K562 (cell line): ENCODE data around the gene WDR93. TPM values are rescaled to one million over a fixed set of nuclear protein-coding genes. Genes with fewer than 3 reads are reported as not detected.

Experiments
- ATAC-seq: fragments of 200-7000 bp; cut with Tn5 transposase; 3 replicates; pipeline ENCODE4 v1.9.1; 2020; ENCODE audit warnings: moderate library complexity
- BruUV-seq: library from RNA; stranded (reverse); fragments of 400-500 nt; replicated peaks from 2 replicates; lab custom pipeline; 2021; lab: Mats Ljungman, UMichigan
- CTCF ChIA-PET: fragments of 300-600 bp; formaldehyde crosslinking; extraction: SDS; loops from one replicate; lab custom pipeline; 2021; ENCODE audit warnings: low intra/inter-chr PET ratio; lab: Yijun Ruan, JAX
- POLR2A ChIA-PET: fragments of 300-600, 350-650 bp; sonication (Branson Sonifier 250); formaldehyde crosslinking; extraction: SDS; loops from one replicate; lab custom pipeline; 2021; ENCODE audit warnings: antibody characterized with exemption, inconsistent platforms; lab: Yijun Ruan, JAX
- DNase-seq, 4 experiments: peaks; one replicate each; pipeline versions ENCODE4 v3.0.0 to v3.0.0-alpha.2; 2011 to 2018; ENCODE audit warnings: low spot score in 3 of 4, mixed read lengths in 3 of 4; ENCODE audit errors: extremely low read depth in 1 of 4
- FAIRE-seq: peaks from 2 replicates; lab custom pipeline; 2011; peaks lifted over from hg19 to GRCh38; lab: Jason Lieb, UNC
- H2AFZ ChIP-seq: 2 replicates; pipeline ENCODE4 v1.6.0; 2011; ENCODE audit warnings: low read depth, low read length, control low read depth, inconsistent platforms
- H3K27ac ChIP-seq: fragments of 200-600 bp; 3 replicates; pipeline ENCODE4 v1.8.0; 2011; ENCODE audit warnings: low read depth, mild to moderate bottlenecking, control low read depth, inconsistent platforms, low read length, moderate library complexity, mixed read lengths; ENCODE audit errors: extremely low read depth
- H3K27me3 ChIP-seq, 2 experiments: fragments of 300-600 bp in 1 of 2; 2 replicates in 1 of 2; 3 replicates in 1 of 2; pipeline versions ENCODE4 v1.6.0 to v1.8.0; 2011; ENCODE audit warnings: inconsistent platforms in 2 of 2, low read length in 2 of 2, mild to moderate bottlenecking in 1 of 2, mixed read lengths in 1 of 2, moderate library complexity in 1 of 2; ENCODE audit not compliant: control insufficient read depth in 2 of 2, insufficient read depth in 2 of 2
- H3K36me3 ChIP-seq: fragments of 300-600 bp; 3 replicates; pipeline ENCODE4 v1.8.0; 2011; ENCODE audit warnings: mild to moderate bottlenecking, low read length, inconsistent platforms; ENCODE audit not compliant: control insufficient read depth, insufficient read depth
- H3K4me1 ChIP-seq, 2 experiments: fragments of 200-600 bp in 1 of 2; replicated peaks in 1 of 2; 2 replicates in 1 of 2; 3 replicates in 1 of 2; pipeline versions ENCODE4 v1.5.1 to v1.8.0; 2011; ENCODE audit warnings: inconsistent platforms in 2 of 2, low read length in 2 of 2, mild to moderate bottlenecking in 1 of 2, mixed read lengths in 1 of 2, moderate library complexity in 1 of 2; ENCODE audit not compliant: control insufficient read depth in 2 of 2, insufficient read depth in 2 of 2
- H3K4me2 ChIP-seq: 2 replicates; pipeline ENCODE4 v1.6.1; 2011; ENCODE audit warnings: low read length, control low read depth, inconsistent platforms, mixed read lengths; ENCODE audit not compliant: insufficient read depth
- H3K4me3 ChIP-seq: fragments of 200-600 bp; sonication (generic), shearing (Covaris generic); 2 replicates; pipeline ENCODE4 v1.5.1; 2016; ENCODE audit warnings: control low read depth, inconsistent platforms
- H3K79me2 ChIP-seq: fragments of 200-600 bp; 3 replicates; pipeline ENCODE4 v1.8.0; 2011; ENCODE audit warnings: low read length, inconsistent platforms; ENCODE audit not compliant: control insufficient read depth, insufficient read depth
- H3K9ac ChIP-seq, 2 experiments: 2 replicates each; pipeline versions ENCODE4 v1.6.0 to v1.6.1; 2011; ENCODE audit warnings: low read depth in 2 of 2, low read length in 2 of 2, control low read depth in 1 of 2, inconsistent platforms in 1 of 2, mild to moderate bottlenecking in 1 of 2, mixed read lengths in 1 of 2; ENCODE audit not compliant: insufficient read depth in 1 of 2
- H3K9me1 ChIP-seq: one replicate; pipeline ENCODE4 v1.6.0; 2011; ENCODE audit warnings: inconsistent platforms, mild to moderate bottlenecking, low read length, moderate library complexity; ENCODE audit not compliant: control insufficient read depth, insufficient read depth
- H3K9me3 ChIP-seq: replicated peaks from 2 replicates; pipeline ENCODE4 v1.5.1; 2011; ENCODE audit warnings: low read depth, low read length, inconsistent platforms; ENCODE audit not compliant: control insufficient read depth, insufficient read depth
- H4K20me1 ChIP-seq: replicated peaks from 2 replicates; pipeline ENCODE4 v1.6.1; 2011; ENCODE audit warnings: low read length, inconsistent platforms, mixed read lengths; ENCODE audit not compliant: control insufficient read depth, insufficient read depth
- ADNP ChIP-seq: fragments of 200-800 bp; sonication (Bioruptor generic); IDR thresholded peaks from 2 replicates; pipeline ENCODE4 v1.6.1; 2016; ENCODE audit warnings: missing genetic modification characterization, missing compliant biosample characterization
- GABPA ChIP-seq: fragments of 200-800 bp; sonication (Bioruptor generic); conservative IDR thresholded peaks from 2 replicates; pipeline ENCODE4 v1.6.1; 2016; ENCODE audit warnings: low read depth, missing genetic modification characterization, missing compliant biosample characterization
- HMG20A ChIP-seq: fragments of 450-650 bp; formaldehyde crosslinking; conservative IDR thresholded peaks from 2 replicates; pipeline ENCODE4 v1.4.0; 2020; ENCODE audit warnings: mild to moderate bottlenecking, mixed read lengths
- MAFK ChIP-seq: IDR thresholded peaks from 2 replicates; pipeline ENCODE4 v1.6.1; 2011; ENCODE audit warnings: low read length, improper control_type of control experiment
- NUFIP1 ChIP-seq: fragments of 450-650 bp; IDR thresholded peaks from 2 replicates; pipeline ENCODE4 v1.6.1; 2018; ENCODE audit not compliant: partially characterized antibody
- PPARD ChIP-seq: fragments of 250-450 bp; sonication (Bioruptor Pico); IDR thresholded peaks from 2 replicates; pipeline ENCODE4 v1.8.0; 2022; ENCODE audit warnings: inconsistent platforms, mild to moderate bottlenecking, moderate library complexity
- SMAD1 ChIP-seq: fragments of 150-350 bp; IDR thresholded peaks from 2 replicates; pipeline ENCODE4 v1.6.1; 2014; ENCODE audit warnings: low read length, low read depth; ENCODE audit not compliant: partially characterized antibody
- THAP12 ChIP-seq: fragments of 250-450 bp; sonication (Bioruptor Pico); IDR thresholded peaks from 2 replicates; pipeline ENCODE4 v1.9.0; 2021; ENCODE audit warnings: mild to moderate bottlenecking, inconsistent platforms
- ZSCAN32 ChIP-seq: fragments of 450-650 bp; formaldehyde crosslinking; IDR thresholded peaks from 2 replicates; pipeline ENCODE4 v1.4.0; 2020; ENCODE audit warnings: mild to moderate bottlenecking, moderate library complexity
- WGBS: fragments of 100-300 bp; shearing (Covaris generic); methylation state at CpG from one replicate; pipeline ENCODE4 v1.1.6; 2016; ENCODE audit warnings: low coverage, mixed read lengths; ENCODE audit not compliant: insufficient coverage; ENCODE audit errors: missing lambda C conversion rate; 5-methylcytosine and 5-hydroxymethylcytosine counted together
- in situ Hi-C: fragments of 300-500 bp; cut with MboI; formaldehyde crosslinking; loops from 4 replicates; pipeline ENCODE4 v1.15.0; 2018; ENCODE audit warnings: inconsistent platforms, mixed read lengths
- intact Hi-C: fragments of 100-400 bp; cut with micrococcal nuclease; formaldehyde crosslinking; loops from 2 replicates; pipeline ENCODE4 v1.14.2; 2022
- polyA plus RNA-seq, 8 experiments: library from polyadenylated mRNA; depleted of rRNA in 4 of 8; stranded (reverse) in 5 of 8; unstranded in 3 of 8; fragments of >200 nt; fragmentation: Nextera tagmentation in 2 of 8; fragmentation: Illumina TruSeq in 1 of 8; extraction: Ambion mirVana in 2 of 8; extraction: Trizol in 1 of 8; gene quantifications; 2 replicates each; pipeline versions ENCODE4 v1.2.1 to v1.2.3, GENCODE V29; 2011 to 2014; ENCODE audit warnings: inconsistent platforms in 1 of 8, missing spikeins in 1 of 8
- total RNA-seq, 7 experiments: library from RNA; depleted of rRNA in 6 of 7; stranded (reverse); fragments of >200 nt in 6 of 7; fragmentation: Illumina TruSeq in 2 of 7; extraction: Trizol in 2 of 7; gene quantifications; 2 replicates each; pipeline versions ENCODE4 v1.2.1 to v1.2.3, GENCODE V29; 2011 to 2021; ENCODE audit warnings: low replicate concordance in 1 of 7
- TF ChIP-seq, protein P1 (sequence below): fragments of 250-450 bp; sonication (Bioruptor Pico); IDR thresholded peaks from 2 replicates; pipeline ENCODE4 v1.4.0; 2020; ENCODE audit warnings: mild to moderate bottlenecking, moderate library complexity
- TF ChIP-seq, protein P2 (sequence below): fragments of 250-450 bp; sonication (Bioruptor Pico); IDR thresholded peaks from 2 replicates; pipeline ENCODE4 v1.5.0; 2021; ENCODE audit warnings: mild to moderate bottlenecking, moderate library complexity

Gene WDR93
- total and polyA plus RNA-seq, 9 of the 15 experiments (the other 6 are each of a cell fraction or from before 2014, with no cell fraction given): not detected

DNA sequence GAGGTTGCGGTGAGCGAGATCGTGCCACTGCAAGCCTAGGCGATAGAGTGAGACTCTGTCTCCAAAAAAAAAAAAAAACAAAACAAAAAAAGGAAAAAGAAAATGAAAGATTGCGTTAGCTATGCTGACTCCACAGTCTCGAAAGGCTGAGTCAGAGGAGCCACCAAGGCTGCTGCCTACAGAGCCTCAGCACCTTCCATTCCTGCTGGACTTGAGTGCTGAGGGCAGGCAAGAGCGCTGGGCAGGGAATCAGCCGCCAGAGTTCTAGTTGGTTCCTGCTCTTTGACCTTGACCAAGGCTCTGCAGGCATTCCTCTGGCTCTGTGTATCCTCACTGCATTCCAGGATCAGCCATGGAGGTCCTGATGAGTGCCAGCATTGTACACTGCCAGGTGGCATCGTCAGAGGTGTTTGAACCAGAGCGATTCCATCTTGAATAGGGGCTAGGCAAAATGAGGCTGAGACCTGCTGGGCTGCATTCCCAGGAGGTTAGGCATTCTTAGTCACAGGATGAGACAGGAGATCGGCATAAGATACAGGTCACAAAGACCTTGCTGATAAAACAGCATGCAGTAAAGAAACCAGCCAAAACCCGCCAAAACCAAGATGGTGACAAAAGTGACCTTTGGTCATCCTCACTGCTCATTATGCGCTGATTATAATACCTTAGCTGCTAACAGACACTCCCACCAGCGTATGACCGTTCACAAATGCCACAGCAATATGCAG, 91.4 kb downstream of the WDR93 start:
- H3K4me2 ChIP-seq: peak overlapping the region; percentile 73
- H3K9ac ChIP-seq: peak overlapping the region; percentile 23 to 45; a peak in 3 of 4 replicates
- BruUV-seq: no TSS peak
- POLR2A ChIA-PET: interaction anchor here (0.5 to 1.7 kb wide), 6 partner anchors 12 to 194 kb away, joined by 3 to 5 read pairs (median 4); partner anchors contain the start of genes ANPEP and AP3S2
- H3K27me3 ChIP-seq: no peaks in the 10 kb centered on the region
- 39% methylated on average over 14 of the region's 15 CpGs for WGBS
- no peaks in the 10 kb centered on the region for H4K20me1 ChIP-seq
- no peak overlapping the region for H3K4me3 ChIP-seq
- peaks cover 37 to 43% of the 10 kb centered on the region in 2 experiments for H3K4me1 ChIP-seq
- no peaks in the 10 kb centered on the region for H3K36me3 ChIP-seq
- H3K79me2 ChIP-seq: no peaks in the 10 kb centered on the region
- intact Hi-C loops: loop anchor here (2.0 kb wide), 1 partner anchor 33 kb away; the partner anchor contains the start of gene ANPEP
- DNase-seq: peak in 1 of 4 experiments; percentile 58
- no peaks in the 10 kb centered on the region for H3K9me1 ChIP-seq
- H2AFZ ChIP-seq: peak overlapping the region; percentile 86
- H3K27ac ChIP-seq: peak overlapping the region; percentile 77
- H3K9me3 ChIP-seq: no peaks in the 10 kb centered on the region
- CTCF ChIA-PET: no interaction called here
- FAIRE-seq: peak; percentile 78
- in situ Hi-C loops: loop anchor here (10.0 kb wide), 1 partner anchor 453 kb away; the partner anchor contains the start of genes CIB1 and GDPGP1
- peak; percentile 64 for ATAC-seq
- TF ChIP-seq ZSCAN32 (CRISPR knock-in tag) (peak; percentile 83), GABPA (tag) (peak; percentile 45; the same call in 1 of the 2 replicates), ADNP (tag) (peak; percentile 63; the same call in 1 of the 2 replicates), PPARD (CRISPR knock-in tag) (peak; percentile 66; the same call in 1 of the 2 replicates), NUFIP1 (no peak), SMAD1 (no peak), THAP12 (0 out of 2 replicates have a peak, but pooled peaks have one; percentile 33), MAFK (peak; percentile 57), HMG20A (CRISPR knock-in tag) (peak; percentile 92; the same call in 1 of the 2 replicates)
- TF ChIP-seq, protein P1, sequence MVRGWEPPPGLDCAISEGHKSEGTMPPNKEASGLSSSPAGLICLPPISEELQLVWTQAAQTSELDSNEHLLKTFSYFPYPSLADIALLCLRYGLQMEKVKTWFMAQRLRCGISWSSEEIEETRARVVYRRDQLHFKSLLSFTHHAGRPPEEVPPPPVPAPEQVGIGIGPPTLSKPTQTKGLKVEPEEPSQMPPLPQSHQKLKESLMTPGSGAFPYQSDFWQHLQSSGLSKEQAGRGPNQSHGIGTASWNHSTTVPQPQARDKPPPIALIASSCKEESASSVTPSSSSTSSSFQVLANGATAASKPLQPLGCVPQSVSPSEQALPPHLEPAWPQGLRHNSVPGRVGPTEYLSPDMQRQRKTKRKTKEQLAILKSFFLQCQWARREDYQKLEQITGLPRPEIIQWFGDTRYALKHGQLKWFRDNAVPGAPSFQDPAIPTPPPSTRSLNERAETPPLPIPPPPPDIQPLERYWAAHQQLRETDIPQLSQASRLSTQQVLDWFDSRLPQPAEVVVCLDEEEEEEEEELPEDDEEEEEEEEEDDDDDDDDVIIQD (CRISPR knock-in tag): peak; percentile 98
- TF ChIP-seq, protein P2, sequence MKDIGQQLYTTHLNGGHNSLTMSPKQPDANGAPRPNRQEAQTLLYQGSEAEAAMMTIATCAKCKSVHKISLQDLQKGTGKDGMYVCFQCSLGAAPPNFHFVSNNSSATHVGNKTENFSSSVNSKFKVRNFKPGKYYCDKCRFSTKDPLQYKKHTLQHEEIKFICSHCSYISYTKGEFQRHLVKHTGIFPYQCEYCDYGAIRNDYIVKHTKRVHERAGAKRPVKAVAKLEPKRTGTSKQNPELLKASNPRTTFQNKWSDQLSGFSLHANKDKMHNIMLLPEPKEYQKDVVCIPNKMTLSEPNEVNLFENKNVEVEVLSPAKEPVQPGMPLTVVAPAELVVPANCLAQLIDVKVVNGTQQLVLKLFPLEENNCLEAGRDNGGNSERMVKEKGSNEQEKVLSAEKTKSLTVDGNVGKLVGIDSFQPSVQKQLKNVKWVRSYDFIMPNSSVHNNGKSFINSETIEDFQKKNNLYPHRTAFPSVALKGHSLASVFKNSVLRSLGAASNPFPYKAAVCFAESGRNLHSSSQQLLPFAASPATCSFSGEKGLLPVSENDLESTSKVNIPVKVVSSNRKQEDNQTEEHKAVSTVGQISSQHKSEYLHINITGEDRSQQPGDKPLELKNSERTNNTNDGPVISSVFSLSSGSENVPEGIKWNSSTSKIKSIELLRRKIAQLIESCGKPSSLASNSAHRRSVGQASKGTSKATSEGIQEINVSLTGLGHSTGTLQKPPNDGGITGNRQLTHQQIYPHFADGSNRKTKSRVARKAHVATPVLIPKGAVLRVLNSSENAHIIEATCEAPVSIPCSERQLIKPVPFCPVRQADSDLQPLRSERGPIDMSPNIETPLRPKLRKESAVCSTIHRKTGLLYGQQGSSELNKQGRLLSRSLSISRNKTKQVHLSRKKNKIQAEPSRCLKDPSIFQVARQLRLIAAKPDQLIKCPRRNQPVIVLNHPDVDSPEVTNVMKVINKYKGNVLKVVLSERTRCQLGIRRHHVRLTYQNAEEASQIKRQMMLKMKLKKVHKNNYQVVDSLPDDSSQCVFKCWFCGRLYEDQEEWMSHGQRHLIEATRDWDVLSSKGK (CRISPR knock-in tag): 0 out of 2 replicates have a peak, but pooled peaks have one; percentile 48
